22Rv1 (cell line): Measurements from ENCODE around the gene RNASE12.
"Not testable (repeated sequence)": the region's sequence is repeated elsewhere in the genome, so short reads cannot be mapped to it uniquely, and the experiment has no call there.

Source experiments
- H3K27ac ChIP-seq: fragments of 450-650 bp; 2 replicates; pipeline ENCODE4 v1.5.1; 2017
- ZFX ChIP-seq: fragments of 450-650 bp; IDR thresholded peaks from 2 replicates; pipeline ENCODE4 v1.6.1; 2017; ENCODE audit warnings: antibody characterized with exemption, borderline replicate concordance
- TF ChIP-seq, protein P1 (sequence below): fragments of 450-650 bp; IDR thresholded peaks from 2 replicates; pipeline ENCODE4 v1.5.1; 2017; ENCODE audit warnings: mild to moderate bottlenecking

RNASE12 gene

DNA sequence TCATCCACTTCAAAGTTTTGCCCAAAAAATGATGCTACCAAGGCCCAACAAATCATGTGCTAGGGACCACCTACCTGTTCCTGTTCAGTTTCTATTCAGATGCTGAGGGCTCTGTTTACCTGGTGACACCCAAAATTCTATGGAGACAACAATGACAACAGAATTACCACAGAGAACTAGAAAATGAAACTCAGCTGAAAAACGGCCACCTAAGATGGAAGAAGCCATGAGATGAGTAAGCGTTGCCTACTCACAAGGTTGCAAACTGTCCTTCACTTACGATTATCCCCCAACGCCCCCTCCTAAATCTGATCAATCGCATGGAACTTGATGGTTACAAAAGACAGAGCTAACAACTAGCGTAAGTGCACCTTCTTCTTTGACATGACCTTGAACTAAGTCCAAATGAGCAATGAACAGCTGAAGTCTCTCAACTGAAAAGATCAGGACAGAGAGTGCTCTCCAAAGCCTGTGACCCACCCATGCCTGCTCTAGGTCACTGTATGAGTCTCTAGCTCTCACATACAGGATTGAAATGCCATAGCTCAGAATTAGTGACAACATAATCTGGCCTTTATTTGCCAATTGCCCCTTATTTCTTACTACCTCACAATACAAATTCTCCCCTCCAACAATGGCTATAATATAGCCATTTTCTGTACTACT is 3.6 kb downstream of the RNASE12 start, which contains the start of gene RNASE11:
Gene RNASE11, minus strand, starts transcription at position 513 of the 666 bp plus-strand sequence.
- H3K27ac ChIP-seq: no peak within 1 kb of the TSS
- TF ChIP-seq, protein P1, sequence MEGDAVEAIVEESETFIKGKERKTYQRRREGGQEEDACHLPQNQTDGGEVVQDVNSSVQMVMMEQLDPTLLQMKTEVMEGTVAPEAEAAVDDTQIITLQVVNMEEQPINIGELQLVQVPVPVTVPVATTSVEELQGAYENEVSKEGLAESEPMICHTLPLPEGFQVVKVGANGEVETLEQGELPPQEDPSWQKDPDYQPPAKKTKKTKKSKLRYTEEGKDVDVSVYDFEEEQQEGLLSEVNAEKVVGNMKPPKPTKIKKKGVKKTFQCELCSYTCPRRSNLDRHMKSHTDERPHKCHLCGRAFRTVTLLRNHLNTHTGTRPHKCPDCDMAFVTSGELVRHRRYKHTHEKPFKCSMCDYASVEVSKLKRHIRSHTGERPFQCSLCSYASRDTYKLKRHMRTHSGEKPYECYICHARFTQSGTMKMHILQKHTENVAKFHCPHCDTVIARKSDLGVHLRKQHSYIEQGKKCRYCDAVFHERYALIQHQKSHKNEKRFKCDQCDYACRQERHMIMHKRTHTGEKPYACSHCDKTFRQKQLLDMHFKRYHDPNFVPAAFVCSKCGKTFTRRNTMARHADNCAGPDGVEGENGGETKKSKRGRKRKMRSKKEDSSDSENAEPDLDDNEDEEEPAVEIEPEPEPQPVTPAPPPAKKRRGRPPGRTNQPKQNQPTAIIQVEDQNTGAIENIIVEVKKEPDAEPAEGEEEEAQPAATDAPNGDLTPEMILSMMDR: no peak
- TF ChIP-seq ZFX: no peak

DNA sequence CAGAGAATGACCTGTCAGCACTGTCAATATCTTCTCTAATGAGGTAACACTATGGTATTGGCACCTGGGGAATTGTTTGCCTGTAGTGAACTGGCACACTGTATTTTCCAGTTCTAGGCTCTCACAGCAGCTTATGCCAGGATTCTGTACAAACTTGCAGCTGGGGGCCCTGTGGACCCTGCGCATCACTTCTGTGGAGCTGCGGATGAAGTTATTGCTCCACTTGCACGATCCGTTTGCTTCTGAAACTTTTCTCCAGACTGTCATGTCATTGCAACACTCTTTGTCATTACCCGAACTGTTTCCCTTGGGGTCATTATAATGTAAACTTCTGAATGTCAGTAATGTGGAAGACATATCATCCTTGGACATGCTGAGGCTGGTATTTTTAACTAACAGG is 7.3 kb downstream of the RNASE12 start:
- no peak for TF ChIP-seq ZFX
- TF ChIP-seq, protein P1: no peak
- H3K27ac ChIP-seq: no peak overlapping the region

DNA sequence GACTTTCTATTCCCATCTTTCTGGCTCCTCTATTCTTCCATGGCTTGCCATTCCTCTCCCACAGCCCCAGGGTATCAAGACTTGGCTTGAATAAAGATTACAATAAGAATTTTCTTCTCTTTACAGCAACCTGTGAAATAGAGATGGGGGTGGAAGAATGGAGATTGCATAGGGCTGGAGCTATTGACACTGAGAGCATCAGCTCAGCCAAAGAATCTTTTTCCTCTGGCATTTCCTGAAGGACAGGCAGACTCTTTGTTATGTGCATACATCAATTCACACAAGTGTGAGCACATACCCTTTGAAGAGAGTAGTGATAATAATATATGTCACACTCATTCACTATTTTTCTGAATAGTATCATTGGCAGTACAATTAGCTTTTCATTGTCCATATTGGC is 8.0 kb downstream of the RNASE12 start:
- TF ChIP-seq, protein P1: no peak
- no peak for TF ChIP-seq ZFX
- H3K27ac ChIP-seq: no peak overlapping the region

DNA sequence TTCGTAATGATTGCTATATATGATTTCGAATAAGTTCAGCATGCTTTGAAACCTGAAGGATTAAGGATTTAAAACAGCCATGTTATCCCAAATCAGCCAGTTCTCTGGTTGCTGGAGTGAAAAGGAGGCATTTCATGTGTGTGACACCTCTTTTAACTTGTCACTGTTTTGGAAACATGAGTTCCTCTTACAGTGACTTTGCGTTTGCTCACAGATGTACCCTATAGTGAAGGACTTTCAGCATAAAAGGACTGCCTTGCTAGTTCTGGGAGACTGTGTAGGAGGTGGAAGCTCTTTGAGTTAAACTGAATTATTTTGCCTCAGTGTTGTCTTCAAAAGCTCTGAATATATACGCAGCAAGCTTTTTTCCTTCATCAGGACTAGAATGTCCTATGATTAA is 10.9 kb downstream of the RNASE12 start:
- TF ChIP-seq, protein P1: no peak
- TF ChIP-seq ZFX: no peak
- H3K27ac ChIP-seq: no peak overlapping the region

DNA sequence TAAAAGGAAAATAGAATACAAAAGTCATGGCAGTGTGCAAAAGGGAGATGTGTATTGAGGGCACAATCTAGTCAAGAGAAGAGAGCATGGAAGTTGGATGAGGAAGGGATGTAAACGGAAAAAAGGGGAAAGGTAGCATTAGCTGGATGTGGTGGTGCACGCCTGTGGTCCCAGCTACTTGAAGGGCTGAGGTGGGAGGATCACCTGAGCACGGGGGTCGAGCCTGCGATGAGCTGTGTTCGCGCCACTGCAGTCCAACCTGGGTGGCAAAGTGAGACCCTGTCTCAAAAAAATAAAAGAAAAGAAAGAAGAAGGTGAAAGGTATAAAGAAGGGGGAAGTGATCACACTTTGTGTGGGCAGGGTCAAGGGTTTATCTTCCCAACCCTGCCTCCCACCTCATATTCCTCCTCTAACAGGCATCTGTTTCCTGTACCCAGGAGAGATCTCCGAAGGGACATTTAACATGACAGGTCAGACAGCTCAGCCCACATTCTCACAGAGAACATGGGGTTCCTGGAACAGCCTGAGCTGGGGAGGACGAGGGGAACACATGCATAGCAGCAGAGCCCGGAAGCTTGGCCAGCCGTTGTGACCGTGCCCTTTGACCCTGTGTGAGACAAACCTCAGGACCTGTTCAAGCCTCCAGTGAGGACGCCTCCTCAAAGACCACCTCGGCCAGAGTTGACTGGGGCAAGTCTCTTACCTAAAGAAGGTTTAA is 12.2 kb downstream of the RNASE12 start:
- no peak for TF ChIP-seq ZFX
- TF ChIP-seq, protein P1: no peak
- H3K27ac ChIP-seq: no peak overlapping the region

DNA sequence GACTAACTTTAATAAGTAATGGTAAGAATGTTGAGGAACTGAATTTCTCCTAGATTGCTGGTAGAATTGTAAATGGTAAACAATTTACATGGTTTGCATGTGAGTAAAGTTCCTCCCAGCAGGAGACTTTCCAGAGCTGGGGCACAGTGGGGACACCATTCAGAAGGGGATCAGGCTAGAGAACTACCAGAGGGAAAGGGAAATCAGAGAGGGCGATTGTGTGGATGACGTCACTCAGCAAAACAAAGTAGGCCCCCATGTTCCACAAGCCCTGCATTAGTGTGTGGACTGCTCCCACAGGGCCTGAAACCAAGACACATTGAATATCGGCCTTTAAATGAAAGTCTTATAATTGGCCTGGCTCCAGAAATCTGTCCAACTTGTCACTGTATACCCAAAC is 12.9 kb downstream of the RNASE12 start:
- no peak overlapping the region for H3K27ac ChIP-seq
- no peak for TF ChIP-seq ZFX
- TF ChIP-seq, protein P1: no peak

DNA sequence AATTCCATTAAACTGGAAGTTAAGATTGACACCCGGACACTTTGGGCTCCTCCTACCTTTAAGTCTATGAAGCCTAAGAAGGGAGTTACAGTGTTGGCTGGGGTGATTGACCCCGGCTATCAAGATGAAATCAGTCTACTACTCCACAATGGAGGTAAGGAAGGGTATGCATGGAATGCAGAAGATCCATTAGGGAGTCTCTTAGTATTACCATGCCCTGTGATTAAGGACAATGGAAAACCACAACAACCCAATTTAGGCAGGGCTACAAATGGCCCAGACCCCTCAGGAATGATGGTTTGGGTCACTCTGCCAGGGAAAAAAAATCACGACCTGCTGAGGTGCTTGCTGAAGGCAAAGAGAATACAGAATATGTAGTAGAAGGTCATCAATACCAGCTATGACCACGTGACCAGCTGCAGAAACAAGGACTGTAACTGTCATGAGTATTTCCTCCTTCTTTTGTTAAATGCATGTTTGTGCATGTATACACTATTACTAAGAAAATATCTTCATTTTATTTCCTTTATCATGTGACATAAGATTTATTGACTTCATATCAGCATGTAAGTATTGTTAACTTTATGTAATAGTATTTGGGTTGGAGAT is 18.7 kb downstream of the RNASE12 start:
- H3K27ac ChIP-seq: not testable (repeated sequence)

DNA sequence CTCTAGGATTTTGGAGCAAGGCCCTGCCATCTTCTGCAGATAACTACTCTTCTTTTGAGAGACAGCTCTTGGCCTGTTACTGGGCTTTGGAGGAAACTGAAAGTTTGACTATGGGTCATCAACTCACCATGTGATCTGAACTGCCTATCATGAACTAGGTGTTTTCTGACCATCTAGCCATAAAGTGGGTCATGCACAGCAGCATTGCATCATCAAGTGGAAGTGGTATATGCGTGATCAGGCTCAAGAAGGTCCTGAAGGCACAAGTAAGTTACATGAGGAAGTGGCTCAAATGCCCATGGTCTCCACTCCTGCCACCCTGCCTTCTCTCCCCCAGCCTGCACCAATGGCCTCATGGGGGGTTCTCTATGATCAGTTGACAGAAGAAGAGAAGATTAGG is 20.5 kb downstream of the RNASE12 start:
- H3K27ac ChIP-seq: not testable (repeated sequence)

DNA sequence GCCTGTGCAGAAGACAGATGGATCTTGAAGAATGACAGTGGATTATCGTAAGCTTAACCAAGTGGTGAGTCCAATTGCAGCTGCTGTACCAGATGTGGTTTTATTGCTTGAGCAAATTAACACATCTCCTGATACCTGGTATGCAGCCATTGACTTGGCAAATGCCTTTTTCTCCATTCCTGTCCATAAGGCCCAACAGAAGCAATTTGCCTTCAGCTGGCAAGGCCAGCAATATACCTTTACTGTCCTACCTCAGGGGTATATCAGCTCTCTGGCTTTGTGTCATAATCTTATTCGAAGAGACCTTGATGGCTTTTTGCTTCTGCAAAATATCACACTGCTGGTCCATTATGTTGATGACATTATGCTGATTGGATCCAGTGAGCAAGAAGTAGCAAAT is 21.3 kb downstream of the RNASE12 start:
- H3K27ac ChIP-seq: not testable (repeated sequence)
